NCI-H2107 (cell line): ENCODE results near the gene DCAF6.
"Not testable (repeated sequence)": the region's sequence is repeated elsewhere in the genome, so short reads cannot be mapped to it uniquely, and the experiment has no call there.

Experiments used
- DNase-seq: peaks from one replicate; lab custom pipeline; 2025; lab: John Stamatoyannopoulos, UW

DCAF6 gene

GRCh38 chr1:167936068-167936929 lies at the start of gene DCAF6:
Gene DCAF6, plus strand, starts transcription at chr1:167936683. Its CDS starts 229 bp downstream, at chr1:167936912.
- peak; percentile 98 for DNase-seq

GRCh38 chr1:167887187-167887586 lies 49.3 kb upstream of the DCAF6 start:
- not testable (repeated sequence) for DNase-seq

- no peak for DNase-seq
These were observed 46.1 kb upstream of the DCAF6 start for GRCh38 chr1:167890400-167890799.

GRCh38 chr1:167893798-167894197 lies 42.7 kb upstream of the DCAF6 start:
- no peak for DNase-seq

GRCh38 chr1:167898578-167899222 lies 37.8 kb upstream of the DCAF6 start:
- DNase-seq = no peak

GRCh38 chr1:167899253-167899681 lies 37.2 kb upstream of the DCAF6 start:
- no peak for DNase-seq

- DNase-seq = no peak
These were observed 35.6 kb upstream of the DCAF6 start for GRCh38 chr1:167900907-167901306.

GRCh38 chr1:167904652-167905130 lies 31.8 kb upstream of the DCAF6 start:
- peak; percentile 16 for DNase-seq

- DNase-seq = peak; percentile 12
These were observed 31.3 kb upstream of the DCAF6 start for GRCh38 chr1:167905182-167905581.

GRCh38 chr1:167905671-167906070 lies 30.8 kb upstream of the DCAF6 start:
- DNase-seq = no peak

- no peak for DNase-seq
These were observed 26.7 kb upstream of the DCAF6 start for GRCh38 chr1:167909691-167910180.

GRCh38 chr1:167910530-167910929 lies 26.0 kb upstream of the DCAF6 start:
- DNase-seq = no peak

- no peak for DNase-seq
These were observed 25.1 kb upstream of the DCAF6 start for GRCh38 chr1:167911413-167911812.

- DNase-seq = no peak
These were observed 24.2 kb upstream of the DCAF6 start for GRCh38 chr1:167912294-167912693.

GRCh38 chr1:167913895-167914496 lies 22.5 kb upstream of the DCAF6 start, which contains the start of gene ADCY10:
Gene ADCY10, minus strand, starts transcription at chr1:167914134. Its CDS starts 8,994 bp downstream, at chr1:167905140.
- DNase-seq = no peak

GRCh38 chr1:167915569-167915968 lies 20.9 kb upstream of the DCAF6 start:
- DNase-seq = no peak

GRCh38 chr1:167916766-167917511 lies 19.5 kb upstream of the DCAF6 start:
- no peak for DNase-seq

- no peak for DNase-seq
These were observed 14.5 kb upstream of the DCAF6 start for GRCh38 chr1:167922023-167922422.

- no peak for DNase-seq
These were observed 13.8 kb upstream of the DCAF6 start for GRCh38 chr1:167922611-167923074.

- no peak for DNase-seq
These were observed 13.0 kb upstream of the DCAF6 start for GRCh38 chr1:167923324-167924056.

GRCh38 chr1:167924102-167924501 lies 12.4 kb upstream of the DCAF6 start:
- no peak for DNase-seq
